Measurements from ENCODE around the gene CLHC1.
A peak's percentile ranks its signal among the peaks of the same experiment; 100 is the strongest.
"Not testable (repeated sequence)": the region's sequence is repeated elsewhere in the genome, so short reads cannot be mapped to it uniquely, and the experiment has no call there.

Gene CLHC1
- 1.3 to 10.4 (median 2.8) reads per million in 9 experiments for total RNA-seq

DNA sequence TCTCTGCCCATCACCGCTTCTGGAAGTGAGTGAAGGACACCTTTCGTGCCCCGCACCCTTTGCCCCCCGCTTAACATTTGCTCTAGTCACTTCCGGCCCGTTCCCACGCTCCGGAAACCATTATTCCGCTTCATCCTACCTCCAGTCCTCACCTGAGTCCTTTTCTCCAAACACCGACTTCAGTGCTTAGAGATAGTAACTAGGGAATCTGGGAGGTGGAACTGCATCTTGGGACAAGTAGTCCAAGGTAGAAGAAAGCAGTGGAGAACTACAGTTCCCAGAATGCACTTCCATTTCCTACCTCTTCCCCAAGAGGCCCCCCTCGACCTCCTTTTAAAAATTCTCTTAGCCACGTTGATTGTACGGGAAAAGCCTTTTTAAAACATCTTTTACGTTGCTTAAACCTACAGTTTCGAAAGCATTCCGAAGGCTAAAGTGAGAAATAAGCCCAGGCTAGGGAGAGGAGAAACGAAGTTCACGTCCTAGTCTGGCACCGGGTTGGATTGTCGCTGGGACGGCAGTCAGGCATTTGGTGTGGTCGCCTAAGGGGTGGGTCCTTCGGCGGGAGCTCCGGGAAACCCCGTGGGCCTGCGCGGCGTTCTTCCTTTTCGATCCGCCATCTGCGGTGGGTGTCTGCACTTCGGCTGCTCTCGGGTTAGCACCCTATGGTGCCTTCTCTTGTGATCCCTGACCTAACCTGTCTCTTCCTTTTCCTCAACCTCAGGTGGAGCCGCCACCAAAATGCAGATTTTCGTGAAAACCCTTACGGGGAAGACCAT lies at the start of gene CLHC1, which contains the start of gene RPS27A:
TSS of gene CLHC1 (minus strand) at position 210 of the 779 bp plus-strand sequence. CDS start 9,882 bp downstream, outside the sequence.
TSS of gene RPS27A (plus strand) at position 605 of the 779 bp plus-strand sequence. CDS start at position 742, 137 bp downstream.
- Mint-ChIP-seq H3K36me3 (ENCODE audit: insufficient read depth) (peaks cover 55% of the 10 kb centered on the region), H3K4me1 (ENCODE audit: low read depth in 2 of 2) (peaks cover 40 to 59% of the 10 kb centered on the region in 2 donors), H3K4me3 (peak within 1 kb of the TSS; percentile 92 to 95)

DNA sequence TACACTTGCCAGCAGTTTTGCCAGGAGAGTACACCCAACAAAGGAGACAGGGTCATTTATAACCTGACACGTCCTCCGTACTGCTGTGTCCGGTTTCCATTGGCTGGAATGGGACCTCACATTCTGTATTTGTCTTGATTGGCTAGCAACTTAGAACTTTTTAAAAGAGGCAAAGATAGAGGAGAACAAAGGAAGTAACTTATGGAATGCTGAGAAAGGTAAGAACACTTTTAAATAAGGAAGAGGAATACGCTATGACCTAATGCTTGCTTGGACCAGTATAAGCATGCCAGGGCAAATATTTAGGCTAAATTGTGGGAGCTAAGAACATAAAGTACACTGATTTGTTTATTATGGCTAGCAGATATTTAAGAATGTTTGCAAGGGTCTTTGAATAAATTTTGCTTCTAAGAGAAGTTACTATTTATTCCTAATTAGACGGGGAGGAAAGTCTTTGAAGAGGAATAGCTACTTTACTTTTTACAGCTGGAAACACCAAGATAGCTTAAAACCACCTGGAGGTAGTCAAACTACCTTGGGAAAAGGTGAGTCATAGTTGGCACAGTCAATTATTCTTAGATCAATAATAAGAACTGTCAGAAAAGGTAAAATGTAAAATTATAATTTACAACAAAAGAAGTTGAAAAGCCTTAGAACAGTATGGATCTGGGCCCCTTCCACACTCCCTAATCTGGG lies 48.9 kb upstream of the CLHC1 start:
- DNase-seq; ATAC-seq (replicated peaks); H3K4me1 Mint-ChIP-seq (ENCODE audit: low read depth in 2 of 2); H3K9me3 Mint-ChIP-seq; H3K27me3 Mint-ChIP-seq; H3K36me3 Mint-ChIP-seq (ENCODE audit: insufficient read depth): not testable (repeated sequence)
- Mint-ChIP-seq H3K4me3 (peak overlapping the region; percentile 64 to 84), H3K27ac (peak overlapping the region; percentile 97 to 98)

More for the DNA sequence above, at the start of gene CLHC1, which contains the start of gene RPS27A:
- Mint-ChIP-seq H3K27me3 (no peaks in the 10 kb centered on the region), H3K9me3 (no peaks in the 10 kb centered on the region), H3K27ac (peak within 1 kb of the TSS; percentile 98 to 99)
- DNase-seq: peak; percentile 93 to 96 (median 94)
- ATAC-seq (replicated peaks): peak; percentile 86

DNA sequence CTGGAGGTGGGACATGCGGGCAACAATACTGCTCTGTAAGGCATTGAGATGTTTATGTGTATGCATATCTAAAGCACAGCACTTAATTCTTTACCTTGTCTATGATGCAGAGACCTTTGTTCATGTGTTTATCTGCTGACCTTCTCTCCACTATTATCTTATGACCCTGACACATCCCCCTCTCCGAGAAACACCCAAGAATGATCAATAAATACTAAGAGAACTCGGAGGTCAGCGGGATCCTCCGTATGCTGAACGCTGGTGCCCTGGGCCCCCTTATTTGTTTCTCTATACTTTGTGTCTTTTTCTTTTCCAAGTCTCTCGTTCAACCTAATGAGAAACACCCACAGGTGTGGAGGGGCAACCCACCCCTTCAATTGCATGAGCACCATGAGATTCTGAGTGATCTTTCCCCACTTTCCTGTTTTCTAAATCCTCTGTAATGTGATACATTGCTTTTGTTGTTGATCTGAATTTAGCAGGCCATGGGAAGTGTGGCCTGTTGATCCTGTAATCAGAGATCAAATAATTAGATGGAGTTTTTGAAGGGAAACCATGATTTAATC lies 47.8 kb upstream of the CLHC1 start:
- not testable (repeated sequence) for H3K4me3 Mint-ChIP-seq; H3K27me3 Mint-ChIP-seq; H3K36me3 Mint-ChIP-seq (ENCODE audit: insufficient read depth); H3K27ac Mint-ChIP-seq; H3K9me3 Mint-ChIP-seq; DNase-seq; H3K4me1 Mint-ChIP-seq (ENCODE audit: low read depth in 2 of 2); ATAC-seq (replicated peaks)

DNA sequence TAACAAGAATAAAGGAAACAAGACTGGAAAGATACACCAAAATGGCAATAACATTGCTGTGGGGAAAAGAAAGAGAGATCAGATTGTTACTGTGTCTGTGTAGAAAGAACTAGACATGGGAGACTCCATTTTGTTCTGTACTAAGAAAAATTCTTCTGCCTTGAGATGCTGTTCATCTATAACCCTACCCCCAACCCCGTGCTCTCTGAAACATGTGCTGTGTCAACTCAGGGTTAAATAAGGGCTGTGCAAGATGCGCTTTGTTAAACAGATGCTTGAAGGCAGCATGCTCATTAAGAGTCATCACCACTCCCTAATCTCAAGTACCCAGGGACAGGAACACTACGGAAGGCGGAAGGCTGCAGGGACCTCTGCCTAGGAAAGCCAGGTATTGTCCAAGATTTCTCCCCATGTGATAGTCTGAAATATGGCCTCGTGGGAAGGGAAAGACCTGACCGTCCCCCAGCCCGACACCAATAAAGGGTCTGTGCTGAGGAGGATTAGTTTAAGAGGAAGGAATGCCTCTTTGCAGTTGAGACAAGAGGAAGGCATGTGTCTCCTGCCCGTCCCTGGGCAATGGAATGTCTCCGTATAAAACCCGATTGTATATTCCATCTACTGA lies 47.2 kb upstream of the CLHC1 start:
- H3K9me3 Mint-ChIP-seq; H3K27ac Mint-ChIP-seq; ATAC-seq (replicated peaks); H3K36me3 Mint-ChIP-seq (ENCODE audit: insufficient read depth); H3K4me3 Mint-ChIP-seq; H3K4me1 Mint-ChIP-seq (ENCODE audit: low read depth in 2 of 2); DNase-seq; H3K27me3 Mint-ChIP-seq: not testable (repeated sequence)

DNA sequence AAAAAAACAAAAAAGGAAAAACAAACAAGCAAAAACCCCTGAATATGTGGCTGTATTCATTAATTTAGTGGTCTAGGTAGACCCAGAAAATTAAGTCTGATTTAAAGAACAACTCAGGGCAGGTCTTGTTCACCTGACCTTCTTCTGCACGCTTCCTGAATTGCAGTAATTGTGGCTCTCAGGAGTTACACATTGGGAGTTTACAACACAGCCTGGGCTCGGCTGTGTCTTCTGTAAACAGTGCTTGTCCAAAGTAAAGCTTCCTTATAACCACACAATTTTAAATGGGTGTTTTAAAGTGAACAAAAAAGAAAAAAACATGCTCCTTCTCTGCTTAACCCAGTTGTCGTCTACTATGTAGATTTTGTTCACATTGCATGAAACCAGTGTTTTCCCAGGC lies 45.2 kb upstream of the CLHC1 start:
- Mint-ChIP-seq H3K27me3 (peaks cover 6 to 18% of the 10 kb centered on the region in 2 donors), H3K9me3 (no peaks in the 10 kb centered on the region), H3K4me3 (no peak overlapping the region), H3K27ac (no peak overlapping the region), H3K36me3 (ENCODE audit: insufficient read depth) (peaks cover 4% of the 10 kb centered on the region), H3K4me1 (ENCODE audit: low read depth in 2 of 2) (no peaks in the 10 kb centered on the region)
- ATAC-seq (replicated peaks) (no peak), DNase-seq (no peak)

DNA sequence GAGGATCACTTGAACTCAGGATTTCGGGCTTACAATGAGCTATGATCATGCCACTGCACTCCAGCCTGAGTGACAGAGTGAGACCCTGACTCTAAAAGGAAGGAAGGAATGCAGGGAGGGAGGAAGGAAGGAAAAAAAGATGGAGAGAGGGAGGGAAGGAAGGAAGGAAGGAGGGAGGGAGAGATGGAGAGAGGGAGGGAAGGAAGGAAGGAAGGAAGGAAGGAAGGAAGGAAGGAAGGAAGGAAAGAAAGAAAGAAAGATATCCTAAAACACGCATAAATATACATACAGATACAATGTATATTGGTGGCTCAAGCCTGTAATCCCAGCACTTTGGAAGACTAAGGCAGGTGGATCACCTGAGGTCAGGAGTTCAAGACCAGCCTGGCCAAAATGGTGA lies 42.3 kb upstream of the CLHC1 start:
- not testable (repeated sequence) for H3K4me3 Mint-ChIP-seq; DNase-seq; H3K4me1 Mint-ChIP-seq (ENCODE audit: low read depth in 2 of 2); H3K27ac Mint-ChIP-seq; H3K36me3 Mint-ChIP-seq (ENCODE audit: insufficient read depth); H3K9me3 Mint-ChIP-seq; ATAC-seq (replicated peaks)
- H3K27me3 Mint-ChIP-seq: peaks cover 6 to 18% of the 10 kb centered on the region in 2 donors

DNA sequence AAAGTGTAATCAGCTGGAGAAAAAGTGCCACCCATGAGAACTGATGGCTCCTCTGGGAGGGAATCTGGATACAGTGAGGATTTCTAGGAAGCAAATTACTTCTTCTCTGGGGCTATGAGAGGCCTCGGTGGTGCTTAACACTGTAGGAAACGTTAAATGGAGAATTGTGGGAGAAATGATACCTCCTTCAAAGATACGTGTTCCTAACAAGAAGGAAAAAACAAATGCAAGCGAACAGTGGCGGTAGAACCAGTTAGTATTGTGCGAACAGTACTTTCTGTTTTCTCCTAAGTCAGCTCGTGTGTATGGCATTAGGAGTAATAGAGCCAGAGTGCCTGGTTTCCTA lies 37.5 kb upstream of the CLHC1 start:
- ATAC-seq (replicated peaks) (peak; percentile 4), DNase-seq (peak in 1 of 3 experiments; percentile 7)
- peak overlapping the region; percentile 97 to 99 for H3K27ac Mint-ChIP-seq
- peaks cover 25% of the 10 kb centered on the region for H3K36me3 Mint-ChIP-seq (ENCODE audit: insufficient read depth)
- no peaks in the 10 kb centered on the region for H3K9me3 Mint-ChIP-seq
- peaks cover 6 to 18% of the 10 kb centered on the region in 2 donors for H3K27me3 Mint-ChIP-seq
- H3K4me3 Mint-ChIP-seq: peak overlapping the region; percentile 91 to 99
- peaks cover 9 to 18% of the 10 kb centered on the region in 2 donors for H3K4me1 Mint-ChIP-seq (ENCODE audit: low read depth in 2 of 2)

DNA sequence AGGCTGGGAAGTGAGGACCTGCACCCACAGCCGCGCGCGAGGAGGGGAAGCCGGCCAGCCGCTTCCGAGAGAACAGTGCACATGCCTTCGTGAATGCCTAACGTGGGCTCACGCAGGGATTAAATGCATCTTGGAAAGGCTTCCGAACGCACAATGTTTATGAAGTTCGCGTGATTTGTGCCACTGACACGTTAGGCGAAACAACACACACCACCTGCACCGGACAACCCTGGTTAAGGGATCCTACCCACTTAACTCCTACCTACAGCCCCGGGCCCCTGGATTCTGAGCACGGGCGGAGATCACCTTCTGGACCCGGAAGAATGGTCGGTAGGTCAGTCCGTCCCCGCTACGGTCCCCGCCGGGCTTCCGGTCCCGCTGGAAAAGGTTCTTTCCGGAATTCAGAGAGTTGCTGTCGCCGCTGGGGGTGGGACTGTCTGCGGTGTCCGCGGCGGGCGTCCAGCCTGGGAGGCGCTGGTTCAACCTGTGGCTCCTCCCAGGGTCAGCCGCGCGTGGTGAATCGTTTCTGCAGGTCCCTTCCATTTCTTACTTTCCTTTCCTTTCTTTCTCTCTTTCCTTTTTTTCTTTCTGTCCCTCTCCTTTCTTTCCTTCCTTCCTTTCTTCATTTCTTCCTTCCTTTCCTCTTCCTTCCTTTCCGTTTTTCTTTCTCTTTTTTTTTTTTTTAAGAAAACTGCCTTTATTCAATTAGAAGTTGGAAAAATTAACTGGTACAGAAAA lies 37.0 kb upstream of the CLHC1 start, which contains the start of gene MTIF2:
TSS of gene MTIF2 (minus strand) at position 325 of the 738 bp plus-strand sequence. CDS start 5,373 bp downstream, outside the sequence.
- peaks cover 6 to 12% of the 10 kb centered on the region in 2 donors for H3K27me3 Mint-ChIP-seq
- peaks cover 9 to 18% of the 10 kb centered on the region in 2 donors for H3K4me1 Mint-ChIP-seq (ENCODE audit: low read depth in 2 of 2)
- peak within 1 kb of the TSS; percentile 91 to 99 for H3K4me3 Mint-ChIP-seq
- DNase-seq (peak; percentile 86 to 87 (median 86)), ATAC-seq (replicated peaks) (peak; percentile 93)
- peaks cover 31% of the 10 kb centered on the region for H3K36me3 Mint-ChIP-seq (ENCODE audit: insufficient read depth)
- no peaks in the 10 kb centered on the region for H3K9me3 Mint-ChIP-seq
- peak within 1 kb of the TSS; percentile 97 to 99 for H3K27ac Mint-ChIP-seq

DNA sequence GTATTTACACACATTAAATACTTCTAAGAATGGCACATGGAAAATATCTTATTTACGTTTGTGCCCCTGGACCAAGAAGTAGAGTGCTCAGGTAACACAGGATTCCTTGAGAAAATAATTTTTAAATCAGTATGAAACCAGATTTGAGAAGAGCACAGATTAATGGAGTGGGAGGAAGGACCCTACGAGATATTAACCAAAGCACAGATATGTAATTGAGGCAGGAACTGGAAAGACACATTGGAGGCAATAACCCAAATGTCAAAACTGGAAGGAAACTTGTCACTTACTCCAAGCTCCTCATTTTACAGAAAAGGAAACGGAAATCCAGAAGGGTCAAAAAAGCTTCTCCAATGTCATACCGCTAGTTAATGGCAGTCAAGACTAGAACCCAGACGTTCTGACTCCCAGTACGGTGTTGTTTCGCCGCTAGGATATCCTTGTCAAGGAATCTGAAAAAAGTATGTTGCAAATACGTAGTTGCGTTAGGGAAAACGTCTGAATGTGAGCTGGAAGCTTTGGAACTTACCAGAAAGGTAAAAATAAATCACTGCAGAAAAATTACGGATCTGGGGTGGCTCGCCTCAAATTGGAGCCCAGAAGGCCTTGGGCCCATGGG lies 36.3 kb upstream of the CLHC1 start:
- ATAC-seq (replicated peaks) (no peak), DNase-seq (no peak)
- H3K27ac Mint-ChIP-seq: peak overlapping the region; percentile 97 to 99
- peak overlapping the region; percentile 91 to 99 for H3K4me3 Mint-ChIP-seq
- H3K9me3 Mint-ChIP-seq: no peaks in the 10 kb centered on the region
- peaks cover 9 to 18% of the 10 kb centered on the region in 2 donors for H3K4me1 Mint-ChIP-seq (ENCODE audit: low read depth in 2 of 2)
- H3K27me3 Mint-ChIP-seq: peaks cover 5 to 6% of the 10 kb centered on the region in 2 donors
- H3K36me3 Mint-ChIP-seq (ENCODE audit: insufficient read depth): peaks cover 38% of the 10 kb centered on the region

DNA sequence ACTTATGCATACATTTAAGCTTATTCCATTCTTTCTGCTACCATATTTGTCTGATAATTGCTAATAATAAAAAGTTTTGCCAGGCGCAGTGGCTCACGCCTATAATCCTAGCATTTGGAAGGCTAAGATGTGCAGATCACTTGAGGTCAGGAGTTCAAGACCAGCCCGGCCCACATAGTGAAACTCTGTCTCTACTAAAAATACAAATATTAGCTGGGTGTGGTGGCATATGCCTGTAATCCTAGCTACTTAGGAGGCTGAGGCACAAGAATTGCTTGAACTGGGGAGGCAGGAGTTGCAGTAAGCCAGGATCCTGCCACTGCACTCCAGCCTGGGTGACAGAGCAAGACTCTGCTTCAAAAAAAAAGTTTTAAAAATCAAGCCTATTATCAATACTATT lies 27.5 kb upstream of the CLHC1 start:
- not testable (repeated sequence) for DNase-seq; ATAC-seq (replicated peaks); H3K27ac Mint-ChIP-seq; H3K9me3 Mint-ChIP-seq; H3K4me1 Mint-ChIP-seq (ENCODE audit: low read depth in 2 of 2); H3K4me3 Mint-ChIP-seq; H3K27me3 Mint-ChIP-seq
- H3K36me3 Mint-ChIP-seq (ENCODE audit: insufficient read depth): peaks cover 71% of the 10 kb centered on the region

DNA sequence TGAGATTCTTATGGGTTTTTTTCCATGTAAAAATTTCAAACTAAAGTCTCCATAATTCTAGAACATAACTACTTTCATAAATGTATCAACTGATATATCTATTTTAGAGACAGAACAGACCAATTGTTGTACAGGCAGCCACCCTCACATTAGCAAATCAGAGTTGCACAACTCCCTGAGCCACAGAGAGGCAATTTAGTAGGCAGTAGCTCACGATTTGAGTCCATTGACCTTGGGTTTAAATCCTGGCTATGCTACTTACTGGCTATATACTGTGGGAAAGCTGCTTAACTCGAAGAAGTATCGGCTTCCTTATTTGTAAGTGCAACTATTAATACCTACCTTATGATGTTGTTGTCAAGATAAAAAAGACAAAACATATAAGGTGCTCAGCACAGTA lies 20.7 kb upstream of the CLHC1 start:
- H3K27me3 Mint-ChIP-seq: no peaks in the 10 kb centered on the region
- H3K4me1 Mint-ChIP-seq (ENCODE audit: low read depth in 2 of 2): no peaks in the 10 kb centered on the region
- H3K27ac Mint-ChIP-seq: peak overlapping the region in 1 of 2 donors; percentile 35
- no peak overlapping the region for H3K4me3 Mint-ChIP-seq
- no peak for DNase-seq
- ATAC-seq (replicated peaks): no peak
- peaks cover 25% of the 10 kb centered on the region for H3K36me3 Mint-ChIP-seq (ENCODE audit: insufficient read depth)
- no peaks in the 10 kb centered on the region for H3K9me3 Mint-ChIP-seq

DNA sequence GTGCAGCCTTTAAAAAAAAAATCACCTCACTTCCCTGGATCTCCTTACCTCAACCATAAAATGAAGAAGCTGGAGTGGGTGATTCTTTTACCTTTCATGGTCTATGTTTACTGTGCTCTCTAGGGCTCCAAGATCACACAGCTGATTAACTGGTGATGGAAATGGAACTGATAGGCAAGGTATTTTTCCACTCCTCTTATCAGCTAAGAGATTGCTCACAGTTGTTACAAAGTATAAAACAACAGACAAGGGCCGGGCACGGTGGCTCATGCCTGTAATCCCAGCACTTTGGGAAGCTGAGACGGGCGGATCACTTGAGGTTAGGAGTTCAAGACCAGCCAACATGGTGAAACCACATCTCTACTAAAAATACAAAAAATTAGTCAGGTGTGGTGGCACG lies 14.9 kb upstream of the CLHC1 start:
- H3K36me3 Mint-ChIP-seq (ENCODE audit: insufficient read depth): peaks cover 19% of the 10 kb centered on the region
- no peak overlapping the region for H3K27ac Mint-ChIP-seq
- no peak for DNase-seq
- no peak overlapping the region for H3K4me3 Mint-ChIP-seq
- no peaks in the 10 kb centered on the region for H3K27me3 Mint-ChIP-seq
- no peaks in the 10 kb centered on the region for H3K9me3 Mint-ChIP-seq
- no peak for ATAC-seq (replicated peaks)
- H3K4me1 Mint-ChIP-seq (ENCODE audit: low read depth in 2 of 2): no peaks in the 10 kb centered on the region

Data from effector memory CD8-positive, alpha-beta T cell (primary cell).